Panc1 (cell line): ENCODE results near the gene VAV3. TPM values are rescaled to one million over a fixed set of nuclear protein-coding genes. Genes with fewer than 3 reads are reported as not detected.

Experiments used
- ATAC-seq: fragments of 200-7000 bp; cut with Tn5 transposase; 2 replicates; pipeline ENCODE4 v1.9.1; 2020; ENCODE audit warnings: mild to moderate bottlenecking, moderate library complexity
- Bru-seq: library from RNA; stranded (reverse); fragments of 400-500 nt; gene quantifications from one replicate; lab custom pipeline; 2021; lab: Mats Ljungman, UMichigan
- BruChase-seq, 2 experiments: library from RNA; stranded (reverse); fragments of 400-500 nt; gene quantifications; one replicate each; lab custom pipeline; 2021; lab: Mats Ljungman, UMichigan
- BruUV-seq: library from RNA; stranded (reverse); fragments of 400-500 nt; replicated peaks from 2 replicates; lab custom pipeline; 2021; lab: Mats Ljungman, UMichigan
- CTCF ChIA-PET: fragments of 300-600 bp; sonication (Branson Sonifier 250); formaldehyde crosslinking; loops from one replicate; lab custom pipeline; 2022; ENCODE audit warnings: antibody characterized with exemption; lab: Charles Lee
- POLR2A ChIA-PET: fragments of 300-600 bp; sonication (Branson Sonifier 250); formaldehyde crosslinking; loops from one replicate; lab custom pipeline; 2022; ENCODE audit warnings: antibody characterized with exemption; lab: Charles Lee
- DNase-seq: peaks from one replicate; pipeline ENCODE4 v3.0.0-alpha.2; 2010; ENCODE audit warnings: low read depth, low spot score
- H3K27ac ChIP-seq: 2 replicates; pipeline ENCODE4 v1.5.1; 2011; ENCODE audit warnings: mild to moderate bottlenecking, low read length, inconsistent platforms
- H3K27me3 ChIP-seq: fragments of 200-500 bp; sonication (Bioruptor generic); 2 replicates; pipeline ENCODE4 v1.6.0; 2014; ENCODE audit warnings: low read length, inconsistent platforms; ENCODE audit not compliant: control insufficient read depth, insufficient read depth
- H3K36me3 ChIP-seq: fragments of 200-500 bp; sonication (Bioruptor generic); 2 replicates; pipeline ENCODE4 v1.5.1; 2014; ENCODE audit warnings: inconsistent platforms, mild to moderate bottlenecking, low read length, moderate library complexity; ENCODE audit not compliant: control insufficient read depth, insufficient read depth
- H3K4me1 ChIP-seq: 2 replicates; pipeline ENCODE4 v1.5.1; 2011; ENCODE audit warnings: inconsistent platforms, mild to moderate bottlenecking, low read length, moderate library complexity; ENCODE audit not compliant: control insufficient read depth, insufficient read depth
- H3K4me3 ChIP-seq, 2 experiments: 2 replicates each; pipeline ENCODE4 v1.5.1; 2011 to 2012; ENCODE audit warnings: low read depth in 2 of 2, low read length in 2 of 2, mild to moderate bottlenecking in 2 of 2, inconsistent platforms in 1 of 2, moderate library complexity in 1 of 2
- H3K9me3 ChIP-seq: fragments of 200-500 bp; sonication (Bioruptor generic); 2 replicates; pipeline ENCODE4 v1.5.1; 2014; ENCODE audit warnings: low read depth, mild to moderate bottlenecking, inconsistent platforms, low read length, moderate library complexity; ENCODE audit not compliant: control insufficient read depth, insufficient read depth
- CTCF ChIP-seq: fragments of 450-650 bp; IDR thresholded peaks from 2 replicates; pipeline ENCODE4 v1.5.1; 2017; ENCODE audit warnings: mild to moderate bottlenecking
- POLR2AphosphoS5 ChIP-seq: IDR thresholded peaks from 2 replicates; pipeline ENCODE4 v1.6.1; 2012; ENCODE audit warnings: mild to moderate bottlenecking, low read depth, low read length, moderate library complexity
- REST ChIP-seq, 2 experiments: IDR thresholded peaks; 2 replicates each; pipeline ENCODE4 v1.6.1; 2011 to 2012; ENCODE audit warnings: low read depth in 2 of 2, control low read depth in 1 of 2, low read length in 1 of 2, mild to moderate bottlenecking in 1 of 2, moderate library complexity in 1 of 2; ENCODE audit not compliant: insufficient read depth in 1 of 2
- SIN3A ChIP-seq: IDR thresholded peaks from 2 replicates; pipeline ENCODE4 v1.6.1; 2012; ENCODE audit warnings: low read depth, mild to moderate bottlenecking, low read length, moderate library complexity, borderline replicate concordance; ENCODE audit not compliant: insufficient read depth
- TCF7L2 ChIP-seq: IDR thresholded peaks from 2 replicates; pipeline ENCODE4 v1.6.1; 2011; ENCODE audit warnings: mild to moderate bottlenecking, low read depth, low read length, inconsistent platforms
- in situ Hi-C: cut with HindIII; loops from 2 replicates; pipeline ENCODE4 v1.10.0; 2016; ENCODE audit warnings: low sequenced_read_pairs, low pct_unique_long_range_greater_than_20kb
- intact Hi-C: fragments of 100-400 bp; cut with micrococcal nuclease; formaldehyde crosslinking; loops from one replicate; pipeline ENCODE4 v1.10.0; 2022; ENCODE audit not compliant: unreplicated experiment
- long read RNA-seq: library from polyadenylated mRNA; unstranded; transcript quantifications from one replicate; pipeline ENCODE4 v2.0.0, GENCODE V29; 2021; ENCODE audit not compliant: unreplicated experiment
- polyA plus RNA-seq: library from polyadenylated mRNA; unstranded; fragments of >200 nt; gene quantifications from one replicate; pipeline ENCODE4 v1.2.1, GENCODE V29; 2012; ENCODE audit warnings: missing spikeins; ENCODE audit not compliant: insufficient read length
- total RNA-seq: library from RNA; stranded (reverse); gene quantifications from one replicate; pipeline ENCODE4 v1.2.1, GENCODE V29; 2021; ENCODE audit not compliant: unreplicated experiment

VAV3 gene
- total RNA-seq: 0.23 TPM
- polyA plus RNA-seq: 0.13 TPM
- percentile 22 among the genes with signal in this experiment for Bru-seq, nascent RNA
- percentile 18 among the genes with signal in this experiment for BruChase-seq, experiment 1, labeled RNA remaining after a 2-hour chase
- BruChase-seq, experiment 2, labeled RNA remaining after a 6-hour chase: percentile 17 among the genes with signal in this experiment
- long read RNA-seq: 0 reads

- intact Hi-C loops (loop anchor here (5.0 kb wide), 1 partner anchor 42 kb away; no protein-coding TSS in a partner anchor), in situ Hi-C loops (no loop called here)
- H3K27me3 ChIP-seq: peaks cover 10% of the 10 kb centered on the region; the same call in 1 of the 2 replicates
- ChIA-PET CTCF (no interaction called here), POLR2A (no interaction called here)
- DNase-seq (no peak), ATAC-seq (peak; percentile 88)
- no peak within 1 kb of the TSS for H3K27ac ChIP-seq
- peak within 1 kb of the TSS; percentile 19 to 30; a peak in 3 of 4 replicates for H3K4me3 ChIP-seq
- H3K9me3 ChIP-seq: no peaks in the 10 kb centered on the region
- BruUV-seq: no TSS peak
- H3K4me1 ChIP-seq: peaks cover 2% of the 10 kb centered on the region; the same call in 1 of the 2 replicates
- TF ChIP-seq CTCF (no peak), POLR2AphosphoS5 (no peak), REST (IDR thresholded peaks at IDR 0.05; ENCODE audit: insufficient read depth in 1 of 2, low read depth in 2 of 2, low read length in 1 of 2) (no peak), TCF7L2 (no peak)
- no peaks in the 10 kb centered on the region for H3K36me3 ChIP-seq
These were observed at the start of gene VAV3 for GRCh38 chr1:107965110-107965991. Gene VAV3, minus strand, starts transcription at chr1:107965180. Its CDS starts 311 bp downstream, at chr1:107964869.

- in situ Hi-C loops: no loop called here
- no peak overlapping the region for H3K27ac ChIP-seq
- no peak for DNase-seq
- BruUV-seq: no TSS peak
- H3K4me3 ChIP-seq: no peak overlapping the region
- no peaks in the 10 kb centered on the region for H3K4me1 ChIP-seq
- ChIA-PET CTCF (no interaction called here), POLR2A (no interaction called here)
- H3K9me3 ChIP-seq: no peaks in the 10 kb centered on the region
- H3K36me3 ChIP-seq: no peaks in the 10 kb centered on the region
- H3K27me3 ChIP-seq: no peaks in the 10 kb centered on the region
- TF ChIP-seq SIN3A: no peak
- no peak for TF ChIP-seq CTCF
- no peak for TF ChIP-seq POLR2AphosphoS5
- no peak for TF ChIP-seq REST (IDR thresholded peaks at IDR 0.05; ENCODE audit: insufficient read depth in 1 of 2, low read depth in 2 of 2, low read length in 1 of 2)
- no peak for TF ChIP-seq TCF7L2
- ATAC-seq: no peak
- intact Hi-C loops: no loop called here
These were observed 47.6 kb upstream of the VAV3 start for GRCh38 chr1:108012553-108012952.
